DND-41 (cell line): ENCODE data around the gene TLN1.

Experiments
- ATAC-seq: fragments of 200-7000 bp; cut with Tn5 transposase; 3 replicates; pipeline ENCODE4 v1.9.1; 2021; ENCODE audit warnings: low read depth; ENCODE audit not compliant: insufficient read depth
- DNase-seq: peaks from one replicate; pipeline ENCODE4 v3.0.0-alpha.2; 2020
- H2AFZ ChIP-seq: 2 replicates; pipeline ENCODE4 v1.6.0; 2012; ENCODE audit warnings: low read depth, low read length
- H3K27ac ChIP-seq: 2 replicates; pipeline ENCODE4 v1.5.1; 2012; ENCODE audit warnings: low read length, inconsistent platforms
- H3K27me3 ChIP-seq: fragments of 200-600 bp; sonication (generic); 2 replicates; pipeline ENCODE4 v1.6.0; 2012; ENCODE audit warnings: low read length, mild to moderate bottlenecking, inconsistent platforms; ENCODE audit not compliant: insufficient read depth, poor library complexity
- H3K36me3 ChIP-seq: 2 replicates; pipeline ENCODE4 v1.5.1; 2012; ENCODE audit warnings: low read length, inconsistent platforms; ENCODE audit not compliant: insufficient read depth
- H3K4me1 ChIP-seq: 2 replicates; pipeline ENCODE4 v1.5.1; 2012; ENCODE audit warnings: mild to moderate bottlenecking, low read length; ENCODE audit not compliant: insufficient read depth
- H3K4me2 ChIP-seq: 2 replicates; pipeline ENCODE4 v1.6.0; 2012; ENCODE audit warnings: mild to moderate bottlenecking, moderate library complexity, low read length, inconsistent platforms; ENCODE audit not compliant: insufficient read depth
- H3K4me3 ChIP-seq, 2 experiments: fragments of 200-600 bp in 1 of 2; shearing (Covaris generic) in 1 of 2; 2 replicates each; pipeline ENCODE4 v1.5.1; 2012 to 2016; ENCODE audit warnings: inconsistent platforms in 2 of 2, low read length in 2 of 2, mild to moderate bottlenecking in 2 of 2, low read depth in 1 of 2, moderate library complexity in 1 of 2
- H3K79me2 ChIP-seq: 2 replicates; pipeline ENCODE4 v1.6.0; 2012; ENCODE audit warnings: low read length, inconsistent platforms; ENCODE audit not compliant: insufficient read depth
- H3K9ac ChIP-seq: 2 replicates; pipeline ENCODE4 v1.6.0; 2012; ENCODE audit warnings: low read depth, mild to moderate bottlenecking, inconsistent platforms, low read length, moderate library complexity
- H3K9me3 ChIP-seq: 2 replicates; pipeline ENCODE4 v1.5.1; 2012; ENCODE audit warnings: low read length, moderate library complexity, mild to moderate bottlenecking, inconsistent platforms; ENCODE audit not compliant: insufficient read depth, severe bottlenecking
- H4K20me1 ChIP-seq: 2 replicates; pipeline ENCODE4 v1.6.0; 2012; ENCODE audit warnings: low read length; ENCODE audit not compliant: insufficient read depth
- EZH2 ChIP-seq: IDR thresholded peaks from 3 replicates; pipeline ENCODE4 v1.6.1; 2012; ENCODE audit warnings: borderline replicate concordance, low read depth, mild to moderate bottlenecking, moderate library complexity, low read length, inconsistent platforms; ENCODE audit not compliant: severe bottlenecking
- TF ChIP-seq, protein P1 (sequence below): IDR thresholded peaks from 2 replicates; pipeline ENCODE4 v1.5.1; 2012; ENCODE audit warnings: borderline replicate concordance, low read length, moderate library complexity, mild to moderate bottlenecking; ENCODE audit not compliant: poor library complexity, severe bottlenecking; ENCODE audit errors: extremely low read depth

Gene TLN1

DNA sequence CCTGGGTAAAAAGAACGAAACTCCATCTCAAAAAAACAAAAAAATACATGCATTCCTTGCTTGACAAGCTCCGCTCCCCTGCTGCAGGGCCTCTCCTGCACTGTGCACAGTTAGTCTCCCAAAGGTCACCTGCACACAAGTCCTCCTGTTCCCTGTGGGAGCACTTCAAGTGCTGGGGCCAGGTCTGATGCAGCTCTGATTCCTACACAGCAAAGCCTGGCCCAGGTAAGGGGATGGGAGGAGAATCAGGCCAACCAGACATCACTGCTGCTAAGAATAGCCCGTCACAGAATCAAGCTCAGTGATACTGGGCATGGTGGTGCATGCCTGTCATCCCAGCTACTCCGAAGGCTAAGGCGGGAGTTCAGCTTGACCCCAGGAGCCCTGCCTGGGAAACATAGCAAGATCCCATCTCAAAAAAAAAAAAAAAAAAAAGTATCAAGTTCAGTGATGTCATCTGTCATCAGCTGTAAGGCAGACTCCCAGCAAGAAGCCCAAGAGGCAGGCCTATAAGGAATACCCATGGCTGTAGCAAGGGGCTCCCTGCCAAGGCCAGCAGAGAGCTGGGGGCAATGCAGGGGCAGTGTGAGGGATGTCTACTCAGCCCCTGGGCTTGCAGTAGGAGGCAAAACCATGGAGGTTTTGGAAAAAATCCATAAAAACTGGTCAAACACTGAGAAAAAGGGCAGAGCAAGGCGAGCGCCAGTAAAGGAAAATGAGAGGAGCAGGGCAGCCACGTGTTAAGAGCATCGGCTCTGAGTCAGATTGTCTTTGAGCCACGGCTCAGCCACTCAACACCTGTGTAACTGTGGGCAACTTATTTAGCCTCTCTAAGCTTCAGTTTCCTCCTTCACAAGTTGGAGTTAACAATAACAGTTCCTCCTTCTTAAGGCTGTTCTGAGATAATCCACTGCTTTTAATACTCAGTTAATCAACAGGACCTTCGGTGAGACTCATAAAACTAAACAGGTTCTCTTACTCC lies 45.5 kb downstream of the TLN1 start:
- Histone ChIP-seq H3K4me3 (no peak overlapping the region), H3K9me3 (no peaks in the 10 kb centered on the region), H3K79me2 (peaks cover 5% of the 10 kb centered on the region), H4K20me1 (no peaks in the 10 kb centered on the region; the same call in 1 of the 2 replicates), H3K4me1 (peaks cover 27% of the 10 kb centered on the region), H2AFZ (no peak overlapping the region), H3K36me3 (peaks cover 48% of the 10 kb centered on the region), H3K9ac (no peak overlapping the region), H3K4me2 (no peak overlapping the region), H3K27ac (no peak overlapping the region), H3K27me3 (no peaks in the 10 kb centered on the region)
- TF ChIP-seq, protein P1, sequence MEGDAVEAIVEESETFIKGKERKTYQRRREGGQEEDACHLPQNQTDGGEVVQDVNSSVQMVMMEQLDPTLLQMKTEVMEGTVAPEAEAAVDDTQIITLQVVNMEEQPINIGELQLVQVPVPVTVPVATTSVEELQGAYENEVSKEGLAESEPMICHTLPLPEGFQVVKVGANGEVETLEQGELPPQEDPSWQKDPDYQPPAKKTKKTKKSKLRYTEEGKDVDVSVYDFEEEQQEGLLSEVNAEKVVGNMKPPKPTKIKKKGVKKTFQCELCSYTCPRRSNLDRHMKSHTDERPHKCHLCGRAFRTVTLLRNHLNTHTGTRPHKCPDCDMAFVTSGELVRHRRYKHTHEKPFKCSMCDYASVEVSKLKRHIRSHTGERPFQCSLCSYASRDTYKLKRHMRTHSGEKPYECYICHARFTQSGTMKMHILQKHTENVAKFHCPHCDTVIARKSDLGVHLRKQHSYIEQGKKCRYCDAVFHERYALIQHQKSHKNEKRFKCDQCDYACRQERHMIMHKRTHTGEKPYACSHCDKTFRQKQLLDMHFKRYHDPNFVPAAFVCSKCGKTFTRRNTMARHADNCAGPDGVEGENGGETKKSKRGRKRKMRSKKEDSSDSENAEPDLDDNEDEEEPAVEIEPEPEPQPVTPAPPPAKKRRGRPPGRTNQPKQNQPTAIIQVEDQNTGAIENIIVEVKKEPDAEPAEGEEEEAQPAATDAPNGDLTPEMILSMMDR: no peak
- no peak for TF ChIP-seq EZH2
- DNase-seq (no peak), ATAC-seq (no peak)

DNA sequence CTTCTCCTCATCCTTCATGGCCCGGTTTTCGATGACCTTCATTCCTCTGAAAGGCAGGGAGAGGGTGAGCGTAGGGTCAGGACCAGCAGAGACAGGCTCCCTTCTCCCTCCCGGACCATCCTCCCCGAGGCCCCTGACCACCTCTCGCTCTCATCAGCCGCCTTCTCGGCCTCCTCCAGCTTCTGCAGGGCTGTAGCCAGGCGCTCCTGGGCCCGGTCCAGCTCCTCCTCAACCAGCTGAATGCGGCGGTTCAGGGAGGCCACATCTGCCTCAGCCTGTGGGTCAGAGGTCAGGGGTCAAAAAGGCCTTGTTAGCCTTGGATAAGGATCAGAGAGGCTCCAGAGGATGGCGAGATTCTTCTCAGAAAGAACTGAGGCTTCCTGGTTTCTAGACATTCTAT lies 46.5 kb downstream of the TLN1 start:
- no peak overlapping the region for H3K4me3 ChIP-seq
- H3K4me1 ChIP-seq: peaks cover 21% of the 10 kb centered on the region
- peaks cover 48% of the 10 kb centered on the region for H3K36me3 ChIP-seq
- no peaks in the 10 kb centered on the region; the same call in 1 of the 2 replicates for H4K20me1 ChIP-seq
- H3K9ac ChIP-seq: no peak overlapping the region
- no peak overlapping the region for H3K4me2 ChIP-seq
- peaks cover 5% of the 10 kb centered on the region for H3K79me2 ChIP-seq
- DNase-seq: no peak
- TF ChIP-seq, protein P1: no peak
- TF ChIP-seq EZH2: no peak
- no peaks in the 10 kb centered on the region for H3K9me3 ChIP-seq
- no peak overlapping the region for H2AFZ ChIP-seq
- H3K27ac ChIP-seq: no peak overlapping the region
- no peaks in the 10 kb centered on the region for H3K27me3 ChIP-seq
- ATAC-seq: no peak

DNA sequence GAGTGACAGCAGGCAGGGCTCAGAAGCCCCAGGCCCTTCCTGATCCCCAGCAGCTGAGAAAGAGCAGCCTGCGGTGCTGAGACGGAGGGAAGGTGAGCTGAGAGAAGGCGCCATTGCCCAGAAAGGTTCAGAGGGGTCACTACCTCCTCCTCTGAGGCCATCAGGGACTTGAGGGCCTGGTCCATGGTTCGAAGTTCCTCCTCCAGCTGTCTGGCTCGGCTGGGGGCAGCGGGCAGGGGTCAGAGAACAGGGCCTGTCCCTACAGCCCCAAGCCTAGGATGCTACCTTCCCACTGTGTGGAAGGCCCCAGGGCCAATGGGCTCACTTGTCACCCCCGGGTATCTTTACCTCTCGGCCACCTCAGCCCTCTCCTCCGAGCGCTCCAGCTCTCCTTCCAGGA lies 47.1 kb downstream of the TLN1 start:
- no peak overlapping the region for H2AFZ ChIP-seq
- H3K4me2 ChIP-seq: no peak overlapping the region
- H3K36me3 ChIP-seq: peaks cover 48% of the 10 kb centered on the region
- no peak overlapping the region for H3K9ac ChIP-seq
- no peak for TF ChIP-seq EZH2
- TF ChIP-seq, protein P1: no peak
- no peak overlapping the region for H3K27ac ChIP-seq
- no peak overlapping the region for H3K4me3 ChIP-seq
- H3K27me3 ChIP-seq: no peaks in the 10 kb centered on the region
- H3K79me2 ChIP-seq: no peaks in the 10 kb centered on the region
- H4K20me1 ChIP-seq: no peaks in the 10 kb centered on the region; the same call in 1 of the 2 replicates
- peaks cover 16% of the 10 kb centered on the region for H3K4me1 ChIP-seq
- ATAC-seq: no peak
- no peaks in the 10 kb centered on the region for H3K9me3 ChIP-seq
- DNase-seq: no peak
